Skin epidermis (tissue), 12 donors: ENCODE measurements around the gene SLC30A1.
"Not testable (repeated sequence)": the region's sequence is repeated elsewhere in the genome, so short reads cannot be mapped to it uniquely, and the experiment has no call there.

ENCODE experiments used
- H3K27ac ChIP-seq, 21 experiments: fragments of 200-600 bp; sonication (generic) in 11 of 21; one replicate each; pipeline ENCODE4 v1.5.0; 2020; ENCODE audit warnings: mild to moderate bottlenecking in 3 of 21, inconsistent platforms in 2 of 21, moderate library complexity in 2 of 21
- H3K4me3 ChIP-seq, 7 experiments: fragments of 200-600 bp; sonication (generic) in 2 of 7; one replicate each; pipeline ENCODE4 v1.5.0; 2020; ENCODE audit warnings: inconsistent platforms in 2 of 7, mild to moderate bottlenecking in 2 of 7, moderate library complexity in 1 of 7

Gene SLC30A1

GRCh38 chr1:211559222-211560010 is 19.5 kb downstream of the SLC30A1 start:
- no peak overlapping the region for H3K27ac ChIP-seq
- H3K4me3 ChIP-seq: no peak overlapping the region

- no peak overlapping the region for H3K4me3 ChIP-seq
- no peak overlapping the region for H3K27ac ChIP-seq
Measured at GRCh38 chr1:211557894-211558625, 20.9 kb downstream of the SLC30A1 start.

- no peak overlapping the region for H3K27ac ChIP-seq
- no peak overlapping the region for H3K4me3 ChIP-seq
Measured at GRCh38 chr1:211553549-211553948, 25.4 kb downstream of the SLC30A1 start.

GRCh38 chr1:211551638-211552460 is 27.1 kb downstream of the SLC30A1 start:
- no peak overlapping the region for H3K27ac ChIP-seq
- H3K4me3 ChIP-seq: no peak overlapping the region

- no peak overlapping the region for H3K4me3 ChIP-seq
- H3K27ac ChIP-seq: peak overlapping the region in 11 of 21 experiments; percentile 10 to 63 (median 28)
Measured at GRCh38 chr1:211549092-211549711, 29.8 kb downstream of the SLC30A1 start.

- Histone ChIP-seq H3K27ac (peak overlapping the region in 11 of 21 experiments; percentile 10 to 63 (median 28)), H3K4me3 (no peak overlapping the region)
Measured at GRCh38 chr1:211548321-211549091, 30.5 kb downstream of the SLC30A1 start.

- no peak overlapping the region for H3K4me3 ChIP-seq
- peak overlapping the region in 3 of 21 experiments; percentile 18 to 63 (median 61) for H3K27ac ChIP-seq
Measured at GRCh38 chr1:211547710-211548109, 31.3 kb downstream of the SLC30A1 start.

- no peak overlapping the region for H3K27ac ChIP-seq
- H3K4me3 ChIP-seq: no peak overlapping the region
Measured at GRCh38 chr1:211546543-211546942, 32.4 kb downstream of the SLC30A1 start.

- no peak overlapping the region for H3K4me3 ChIP-seq
- peak overlapping the region in 6 of 21 experiments; percentile 50 to 62 (median 58) for H3K27ac ChIP-seq
Measured at GRCh38 chr1:211543025-211543424, 35.9 kb downstream of the SLC30A1 start.

GRCh38 chr1:211541720-211542477 is 37.1 kb downstream of the SLC30A1 start:
- Histone ChIP-seq H3K27ac (peak overlapping the region in 10 of 21 experiments; percentile 4 to 61 (median 48)), H3K4me3 (no peak overlapping the region)

GRCh38 chr1:211541278-211541677 is 37.7 kb downstream of the SLC30A1 start:
- peak overlapping the region in 3 of 21 experiments; percentile 5 to 23 (median 9) for H3K27ac ChIP-seq
- no peak overlapping the region for H3K4me3 ChIP-seq

- H3K27ac ChIP-seq, H3K4me3 ChIP-seq: not testable (repeated sequence)
Measured at GRCh38 chr1:211540824-211541223, 38.1 kb downstream of the SLC30A1 start.

- no peak overlapping the region for H3K27ac ChIP-seq
- H3K4me3 ChIP-seq: no peak overlapping the region
Measured at GRCh38 chr1:211538287-211538686, 40.7 kb downstream of the SLC30A1 start.

GRCh38 chr1:211537253-211537652 is 41.7 kb downstream of the SLC30A1 start:
- Histone ChIP-seq H3K4me3 (no peak overlapping the region), H3K27ac (no peak overlapping the region)

- H3K27ac ChIP-seq: no peak overlapping the region
- H3K4me3 ChIP-seq: no peak overlapping the region
Measured at GRCh38 chr1:211536606-211537005, 42.4 kb downstream of the SLC30A1 start.

- H3K27ac ChIP-seq: no peak overlapping the region
- H3K4me3 ChIP-seq: no peak overlapping the region
Measured at GRCh38 chr1:211535346-211535745, 43.6 kb downstream of the SLC30A1 start.

GRCh38 chr1:211534545-211535291 is 44.2 kb downstream of the SLC30A1 start:
- H3K27ac ChIP-seq: no peak overlapping the region
- H3K4me3 ChIP-seq: no peak overlapping the region

GRCh38 chr1:211532088-211532444 is 46.9 kb downstream of the SLC30A1 start:
- Histone ChIP-seq H3K27ac (no peak overlapping the region), H3K4me3 (no peak overlapping the region)
